ENCODE results near the gene TTC6. TPM values are rescaled to one million over a fixed set of nuclear protein-coding genes. Genes with fewer than 3 reads are reported as not detected.

TTC6 gene
- total RNA-seq, 2 donors from 2014 or later = not detected

DNA sequence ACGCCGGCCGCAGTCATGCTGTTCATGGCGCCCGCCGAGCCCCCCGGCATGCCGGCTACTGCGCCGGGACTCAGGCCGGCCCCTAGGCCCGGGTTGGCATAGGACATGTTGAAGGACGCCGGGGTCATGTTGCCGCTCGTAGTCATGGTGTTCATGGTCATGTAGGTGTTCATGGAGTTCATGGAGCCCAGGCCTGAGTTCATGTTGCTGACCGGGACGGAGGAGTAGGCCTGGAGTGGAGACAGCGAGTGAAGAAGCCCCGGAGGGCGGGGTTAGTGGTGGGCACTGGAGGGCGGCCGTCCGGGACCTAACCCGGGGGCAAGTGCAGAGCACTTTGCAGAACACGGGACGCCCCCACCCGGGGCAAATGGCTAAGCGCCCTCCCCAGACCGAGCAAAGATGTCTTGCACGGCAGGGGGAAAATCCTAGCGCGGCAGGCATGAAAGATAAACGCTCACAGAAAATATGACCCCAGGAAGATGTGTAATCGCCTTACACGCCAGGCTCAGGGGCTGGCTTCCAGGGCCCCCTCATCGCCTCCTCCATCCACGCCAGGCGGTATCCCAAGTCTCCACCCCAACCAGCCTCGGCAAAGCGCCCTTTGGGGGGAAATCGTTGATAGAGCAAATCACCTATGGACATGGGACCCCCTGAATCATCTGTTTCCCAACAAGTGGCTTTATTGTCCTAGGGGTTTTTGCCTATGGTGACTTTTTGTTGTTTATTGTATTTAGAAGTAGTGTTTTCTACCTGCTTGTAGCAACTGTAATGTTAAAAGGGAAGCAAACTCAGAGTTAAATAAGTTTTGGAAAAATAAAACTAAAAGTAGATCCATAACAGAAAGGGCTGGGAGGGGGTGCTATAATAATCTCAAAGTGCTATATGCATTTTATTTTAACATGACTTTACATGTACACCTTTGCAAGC lies 2.7 kb upstream of the TTC6 start:
- H3K27ac ChIP-seq = no peak overlapping the region
- intact Hi-C loops (cut with DNase I) = loop anchor here (10.0 kb wide), 1 partner anchor 348 kb away; no protein-coding TSS in a partner anchor
- WGBS, 2 donors = 38 to 60% methylated on average over 32 to 40 of the region's 42 CpGs

DNA sequence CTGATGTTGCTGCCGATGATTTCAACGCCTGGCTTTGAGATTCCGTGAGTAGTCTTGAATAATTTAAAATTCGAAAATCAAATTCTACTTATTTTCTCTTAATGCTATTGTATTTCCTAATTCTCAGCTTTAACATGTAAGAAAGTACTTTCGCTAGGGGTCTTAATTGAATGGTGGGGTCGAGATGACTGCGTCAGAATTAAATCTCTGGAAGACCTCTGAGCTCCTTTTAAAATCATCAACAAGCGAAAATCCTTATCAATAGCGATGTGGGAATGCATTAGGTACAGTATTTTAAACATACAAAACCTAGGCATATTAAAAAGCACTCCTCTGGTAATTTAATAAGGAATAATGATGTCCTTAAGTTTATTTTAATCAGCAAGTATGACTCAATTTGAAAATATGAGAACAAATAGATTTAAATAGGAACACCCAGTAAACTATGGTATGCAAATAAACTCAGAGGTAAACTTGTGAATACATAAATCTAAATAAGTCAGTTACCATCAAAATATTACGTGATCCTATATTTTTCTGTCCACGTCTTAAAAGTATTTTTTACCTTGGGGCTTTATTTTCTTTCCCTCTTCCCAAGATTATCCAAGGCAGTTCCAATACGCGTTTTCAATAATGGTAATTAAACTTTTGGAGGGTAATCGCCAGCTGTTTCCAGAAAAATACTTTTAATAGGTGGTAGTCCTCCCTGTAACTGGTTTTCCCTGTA lies 1.8 kb upstream of the TTC6 start:
- Histone ChIP-seq H3K9me3 (no peaks in the 10 kb centered on the region), H3K36me3 (replicated peaks in 1 of 2; ENCODE audit: insufficient read depth in 1 of 2, low read depth in 2 of 2) (no peaks in the 10 kb centered on the region), H3K4me3 (no peak overlapping the region), H3K4me1 (peaks cover 32% of the 10 kb centered on the region), H3K27me3 (peaks cover 11 to 32% of the 10 kb centered on the region in 2 donors), H3K27ac (no peak overlapping the region)
- DNase-seq (no peak), ATAC-seq (no peak)
- 33 to 37% methylated on average over 14 of the region's 14 CpGs for WGBS, 2 donors
- intact Hi-C loops (cut with DNase I) = loop anchor here (10.0 kb wide), 1 partner anchor 349 kb away; no protein-coding TSS in a partner anchor
- TF ChIP-seq POLR2A (IDR thresholded peaks at IDR 0.05) = no peak
- TF ChIP-seq, protein P1, sequence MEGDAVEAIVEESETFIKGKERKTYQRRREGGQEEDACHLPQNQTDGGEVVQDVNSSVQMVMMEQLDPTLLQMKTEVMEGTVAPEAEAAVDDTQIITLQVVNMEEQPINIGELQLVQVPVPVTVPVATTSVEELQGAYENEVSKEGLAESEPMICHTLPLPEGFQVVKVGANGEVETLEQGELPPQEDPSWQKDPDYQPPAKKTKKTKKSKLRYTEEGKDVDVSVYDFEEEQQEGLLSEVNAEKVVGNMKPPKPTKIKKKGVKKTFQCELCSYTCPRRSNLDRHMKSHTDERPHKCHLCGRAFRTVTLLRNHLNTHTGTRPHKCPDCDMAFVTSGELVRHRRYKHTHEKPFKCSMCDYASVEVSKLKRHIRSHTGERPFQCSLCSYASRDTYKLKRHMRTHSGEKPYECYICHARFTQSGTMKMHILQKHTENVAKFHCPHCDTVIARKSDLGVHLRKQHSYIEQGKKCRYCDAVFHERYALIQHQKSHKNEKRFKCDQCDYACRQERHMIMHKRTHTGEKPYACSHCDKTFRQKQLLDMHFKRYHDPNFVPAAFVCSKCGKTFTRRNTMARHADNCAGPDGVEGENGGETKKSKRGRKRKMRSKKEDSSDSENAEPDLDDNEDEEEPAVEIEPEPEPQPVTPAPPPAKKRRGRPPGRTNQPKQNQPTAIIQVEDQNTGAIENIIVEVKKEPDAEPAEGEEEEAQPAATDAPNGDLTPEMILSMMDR (IDR thresholded peaks at IDR 0.05) = no peak

More for the DNA sequence above, 2.7 kb upstream of the TTC6 start:
- TF ChIP-seq, protein P1 (IDR thresholded peaks at IDR 0.05) = no peak
- TF ChIP-seq POLR2A (IDR thresholded peaks at IDR 0.05) = no peak
- Histone ChIP-seq H3K27me3 (peaks cover 11 to 29% of the 10 kb centered on the region in 2 donors), H3K36me3 (replicated peaks in 1 of 2; ENCODE audit: insufficient read depth in 1 of 2, low read depth in 2 of 2) (no peaks in the 10 kb centered on the region), H3K9me3 (no peaks in the 10 kb centered on the region), H3K4me1 (peaks cover 30% of the 10 kb centered on the region), H3K4me3 (no peak overlapping the region)
- DNase-seq = no peak
- ATAC-seq = no peak

DNA sequence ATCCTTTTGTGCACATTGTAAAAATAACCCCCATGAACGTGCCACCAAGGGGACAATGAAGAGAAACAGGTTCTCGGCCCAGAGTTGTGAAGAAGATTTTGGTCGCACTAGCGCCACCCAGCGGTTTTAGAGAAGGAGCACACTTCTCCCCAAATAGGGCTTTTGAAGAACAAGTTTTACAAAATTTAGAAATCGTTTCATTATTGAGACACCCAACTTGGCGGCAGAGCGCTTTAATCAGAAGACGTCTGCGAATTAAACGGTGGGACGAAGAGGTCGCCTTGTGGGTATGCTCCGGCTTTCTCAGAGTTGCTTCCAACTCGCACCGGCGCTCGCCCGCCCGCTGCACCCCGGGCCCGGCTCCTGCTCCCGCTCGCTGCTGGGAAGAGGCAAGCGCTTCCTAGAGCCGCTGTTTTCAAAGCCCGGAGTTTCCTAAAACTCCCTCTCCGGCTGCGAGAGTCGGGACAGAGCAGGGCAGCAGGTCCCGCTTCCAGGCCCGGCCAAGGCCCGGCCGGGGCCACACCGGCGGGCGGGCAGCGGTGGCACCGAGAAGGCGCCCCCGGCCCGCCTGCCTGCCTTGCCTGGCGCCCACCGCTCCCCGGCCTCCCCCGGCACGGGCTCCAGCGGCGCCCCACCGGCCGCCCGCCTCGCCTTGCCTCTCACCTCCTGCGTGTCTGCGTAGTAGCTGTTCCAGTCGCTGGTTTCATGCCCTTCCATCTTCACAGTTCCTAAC lies 1.0 kb upstream of the TTC6 start:
- Histone ChIP-seq H3K27ac (peak overlapping the region in 2 of 4 donors; percentile 51 to 67), H3K27me3 (peaks cover 11 to 37% of the 10 kb centered on the region in 2 donors), H3K4me1 (peaks cover 34% of the 10 kb centered on the region), H3K4me3 (peak overlapping the region in 1 of 2 donors; percentile 26), H3K9me3 (no peaks in the 10 kb centered on the region), H3K36me3 (replicated peaks in 1 of 2; ENCODE audit: insufficient read depth in 1 of 2, low read depth in 2 of 2) (no peaks in the 10 kb centered on the region)
- TF ChIP-seq POLR2A (IDR thresholded peaks at IDR 0.05) = peak in 1 of 3 donors; percentile 1
- TF ChIP-seq, protein P1 (IDR thresholded peaks at IDR 0.05) = peak; percentile 46 to 85 (median 74)
- peak; percentile 67 for ATAC-seq
- intact Hi-C loops (cut with DNase I) = loop anchor here (10.0 kb wide), 1 partner anchor 350 kb away; no protein-coding TSS in a partner anchor
- WGBS, 2 donors = 1 to 2% methylated on average over 24 to 53 of the region's 56 CpGs
- peak; percentile 71 to 80 (median 78) for DNase-seq

DNA sequence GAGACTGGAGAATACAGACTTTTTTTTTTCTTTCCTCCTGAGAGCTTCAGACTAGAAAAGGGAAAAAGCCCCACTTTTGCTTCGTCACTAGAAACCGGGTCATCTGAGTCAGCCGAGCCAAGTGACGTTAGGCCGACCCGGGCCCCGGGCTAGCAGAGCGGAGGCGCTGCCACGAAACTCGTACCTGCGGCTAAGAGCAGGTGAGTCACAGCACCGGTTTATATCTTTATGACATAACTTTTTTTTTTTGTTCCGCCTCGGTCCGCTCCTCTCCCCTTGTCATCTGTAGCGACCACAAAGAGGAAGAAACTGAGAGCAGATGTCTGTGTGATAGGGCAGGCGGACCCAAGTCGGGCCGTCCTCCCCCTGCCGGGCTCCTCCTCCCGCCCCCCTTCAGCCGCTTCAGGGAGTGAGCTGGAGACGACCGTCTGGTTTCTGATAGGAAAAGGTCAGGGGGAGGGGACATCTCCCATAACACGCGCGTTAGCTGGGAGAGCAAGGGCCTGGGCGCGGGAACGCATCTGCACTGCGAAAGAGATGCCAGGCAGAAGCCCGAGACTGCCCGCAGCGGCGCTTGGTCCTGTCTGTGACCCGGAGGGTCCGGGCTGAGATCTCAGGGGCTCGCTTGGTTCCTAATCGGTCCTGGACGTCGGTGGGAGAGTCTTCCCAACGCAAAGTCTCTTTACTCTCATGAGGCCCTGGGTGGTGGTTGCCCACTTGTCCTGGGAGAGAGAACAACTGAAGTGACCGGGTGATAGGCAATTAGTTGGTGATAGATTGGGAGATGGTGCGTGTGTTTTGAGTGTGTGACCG lies 586 bp downstream of the TTC6 start:
- ATAC-seq (peak; percentile 52), DNase-seq (peak; percentile 50 to 63 (median 58))
- Histone ChIP-seq H3K27me3 (peaks cover 6 to 47% of the 10 kb centered on the region in 2 donors), H3K27ac (peak overlapping the region in 1 of 4 donors; percentile 47), H3K4me1 (peaks cover 44% of the 10 kb centered on the region), H3K9me3 (no peaks in the 10 kb centered on the region), H3K4me3 (peak overlapping the region in 1 of 2 donors; percentile 58), H3K36me3 (replicated peaks in 1 of 2; ENCODE audit: insufficient read depth in 1 of 2, low read depth in 2 of 2) (no peaks in the 10 kb centered on the region)
- 3 to 7% methylated on average over 31 to 46 of the region's 46 CpGs for WGBS, 2 donors
- intact Hi-C loops (cut with DNase I) = loop anchor here (10.0 kb wide), 1 partner anchor 351 kb away; no protein-coding TSS in a partner anchor
- peak in 1 of 3 donors; percentile 7 for TF ChIP-seq POLR2A (IDR thresholded peaks at IDR 0.05)
- TF ChIP-seq, protein P1 (IDR thresholded peaks at IDR 0.05) = no peak
